Tibial nerve (tissue), 4 donors: ENCODE data around the gene TOM1L2.

Source experiments
- EP300 ChIP-seq, 2 donors: sonication (generic); formaldehyde crosslinking; IDR thresholded peaks; one replicate each; pipeline ENCODE4 v1.6.1; 2017; ENCODE audit warnings: antibody characterized with exemption in 2 of 2, mild to moderate bottlenecking in 1 of 2
- POLR2A ChIP-seq, 2 donors: fragments of 450-650 bp; IDR thresholded peaks; one replicate each; pipeline ENCODE4 v1.6.1; 2017; ENCODE audit warnings: antibody characterized with exemption in 2 of 2, mild to moderate bottlenecking in 2 of 2, moderate library complexity in 2 of 2
- TF ChIP-seq, protein P1 (sequence below), 5 experiments: fragments of 200-600 bp in 3 of 5; fragments of 450-650 bp in 2 of 5; sonication (generic) in 3 of 5; IDR thresholded peaks; one replicate each; pipeline ENCODE4 v1.5.1; 2016 to 2019; ENCODE audit warnings: antibody characterized with exemption in 5 of 5, mild to moderate bottlenecking in 3 of 5, moderate library complexity in 2 of 5

- TF ChIP-seq, protein P1, sequence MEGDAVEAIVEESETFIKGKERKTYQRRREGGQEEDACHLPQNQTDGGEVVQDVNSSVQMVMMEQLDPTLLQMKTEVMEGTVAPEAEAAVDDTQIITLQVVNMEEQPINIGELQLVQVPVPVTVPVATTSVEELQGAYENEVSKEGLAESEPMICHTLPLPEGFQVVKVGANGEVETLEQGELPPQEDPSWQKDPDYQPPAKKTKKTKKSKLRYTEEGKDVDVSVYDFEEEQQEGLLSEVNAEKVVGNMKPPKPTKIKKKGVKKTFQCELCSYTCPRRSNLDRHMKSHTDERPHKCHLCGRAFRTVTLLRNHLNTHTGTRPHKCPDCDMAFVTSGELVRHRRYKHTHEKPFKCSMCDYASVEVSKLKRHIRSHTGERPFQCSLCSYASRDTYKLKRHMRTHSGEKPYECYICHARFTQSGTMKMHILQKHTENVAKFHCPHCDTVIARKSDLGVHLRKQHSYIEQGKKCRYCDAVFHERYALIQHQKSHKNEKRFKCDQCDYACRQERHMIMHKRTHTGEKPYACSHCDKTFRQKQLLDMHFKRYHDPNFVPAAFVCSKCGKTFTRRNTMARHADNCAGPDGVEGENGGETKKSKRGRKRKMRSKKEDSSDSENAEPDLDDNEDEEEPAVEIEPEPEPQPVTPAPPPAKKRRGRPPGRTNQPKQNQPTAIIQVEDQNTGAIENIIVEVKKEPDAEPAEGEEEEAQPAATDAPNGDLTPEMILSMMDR (IDR thresholded peaks at IDR 0.05), result no peak
- no peak for TF ChIP-seq POLR2A (IDR thresholded peaks at IDR 0.05)
- peak in 1 of 2 donors; percentile 7 for TF ChIP-seq EP300 (IDR thresholded peaks at IDR 0.05)
Observed at GRCh38 chr17:17913695-17914332, 58.4 kb downstream of the TOM1L2 start.
